NCI-H2107 treated with DMSO at 0.1 percent for 48 hours (cell line): ENCODE data around the gene LRAT.
A peak's percentile ranks its signal among the peaks of the same experiment; 100 is the strongest.
"Not testable (repeated sequence)": the region's sequence is repeated elsewhere in the genome, so short reads cannot be mapped to it uniquely, and the experiment has no call there.

Experiments
- DNase-seq: peaks from one replicate; lab custom pipeline; 2025; ENCODE audit not compliant: unreplicated experiment; lab: John Stamatoyannopoulos, UW

Gene LRAT

DNA sequence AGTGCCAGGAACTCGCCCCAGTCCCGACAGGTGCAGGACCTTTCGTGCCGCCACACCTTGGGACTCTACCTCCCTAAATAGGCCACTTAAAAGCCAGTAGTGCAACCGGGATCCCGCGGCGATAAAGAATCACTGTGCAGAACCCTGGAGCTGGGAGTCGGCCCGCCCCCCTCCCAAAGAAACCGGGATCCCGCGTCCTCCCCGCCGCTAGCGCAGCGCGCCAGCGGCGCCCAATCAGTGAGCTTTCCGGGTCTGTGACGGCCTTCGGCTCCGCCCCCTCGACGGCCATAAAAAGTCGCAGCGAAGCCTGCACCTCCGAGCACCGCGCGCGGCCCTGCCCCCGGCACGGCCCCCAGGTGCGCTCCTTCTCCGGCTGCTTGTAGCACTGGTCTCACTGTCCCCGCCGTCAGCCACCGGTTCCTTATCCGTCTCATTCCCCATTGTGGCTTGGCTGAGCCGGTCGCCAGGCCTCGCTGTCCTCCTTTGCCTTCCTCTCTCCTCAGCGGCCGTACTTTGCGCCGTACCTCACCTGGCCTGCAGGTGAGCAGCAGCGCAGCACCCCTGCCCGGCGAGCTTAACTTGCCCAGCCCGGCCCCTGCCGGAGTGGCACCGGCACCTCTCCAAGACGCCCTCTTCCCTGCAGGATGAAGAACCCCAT, at the start of gene LRAT:
Gene LRAT (plus strand): TSS at position 318 of the 658 bp plus-strand sequence. CDS start 327 bp downstream, at position 645.
- peak; percentile 1 for DNase-seq

DNA sequence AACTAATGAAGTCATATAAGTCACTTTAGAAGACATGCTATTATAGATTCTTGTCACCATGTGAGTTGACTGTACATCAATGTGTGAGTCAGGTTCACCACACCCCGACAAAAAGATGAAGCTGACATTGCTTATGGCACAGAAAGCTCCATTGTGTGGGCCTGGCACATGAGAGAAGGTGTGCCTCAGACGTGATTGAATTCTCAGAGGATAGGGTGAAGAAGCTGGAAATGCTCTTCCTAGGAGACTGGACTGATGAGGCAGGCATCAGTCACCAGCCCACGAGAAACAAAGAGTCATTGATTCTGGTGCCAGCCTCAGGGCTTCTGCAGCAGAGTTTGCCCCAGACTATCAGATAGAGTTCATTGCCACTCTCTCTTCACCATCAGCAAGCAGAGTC, 35.9 kb upstream of the LRAT start:
- DNase-seq: no peak

DNA sequence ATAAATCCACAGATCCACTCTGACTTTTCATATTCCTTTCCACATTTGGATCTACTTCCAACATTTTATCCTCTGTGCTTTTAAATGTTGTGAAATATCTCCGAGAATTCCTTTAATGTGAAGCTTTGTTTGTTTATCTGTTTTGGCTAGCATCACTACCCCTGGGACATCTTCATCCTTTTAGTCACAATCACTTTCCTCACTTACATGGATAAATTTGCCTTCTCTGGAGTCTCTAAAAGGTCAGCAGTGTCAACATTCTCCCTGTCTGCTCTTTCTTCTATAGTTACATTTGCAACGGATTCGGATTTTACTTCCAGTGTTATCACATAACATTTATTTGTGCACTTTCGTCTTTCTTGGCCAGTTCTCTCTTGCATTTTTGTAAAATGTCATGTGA, 34.2 kb upstream of the LRAT start:
- no peak for DNase-seq

DNA sequence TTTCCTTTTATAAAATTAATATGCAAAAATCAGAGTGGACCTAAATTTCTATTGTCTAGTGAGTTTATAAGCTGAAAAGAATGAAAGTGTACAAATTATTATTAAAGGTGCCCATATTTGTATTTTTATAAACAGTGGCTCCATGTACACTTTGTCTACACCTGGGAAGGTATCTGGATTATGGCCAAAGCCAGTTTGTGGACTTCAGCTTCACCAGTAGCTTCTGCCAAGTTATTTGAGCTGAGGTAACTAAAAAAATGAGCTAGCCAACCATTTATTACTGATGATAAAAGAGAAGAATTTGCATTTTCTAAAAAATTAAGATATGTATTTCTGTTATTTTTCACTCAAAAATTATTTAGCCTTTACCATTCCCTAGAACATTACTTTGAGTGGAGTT, 32.3 kb upstream of the LRAT start:
- DNase-seq: no peak

DNA sequence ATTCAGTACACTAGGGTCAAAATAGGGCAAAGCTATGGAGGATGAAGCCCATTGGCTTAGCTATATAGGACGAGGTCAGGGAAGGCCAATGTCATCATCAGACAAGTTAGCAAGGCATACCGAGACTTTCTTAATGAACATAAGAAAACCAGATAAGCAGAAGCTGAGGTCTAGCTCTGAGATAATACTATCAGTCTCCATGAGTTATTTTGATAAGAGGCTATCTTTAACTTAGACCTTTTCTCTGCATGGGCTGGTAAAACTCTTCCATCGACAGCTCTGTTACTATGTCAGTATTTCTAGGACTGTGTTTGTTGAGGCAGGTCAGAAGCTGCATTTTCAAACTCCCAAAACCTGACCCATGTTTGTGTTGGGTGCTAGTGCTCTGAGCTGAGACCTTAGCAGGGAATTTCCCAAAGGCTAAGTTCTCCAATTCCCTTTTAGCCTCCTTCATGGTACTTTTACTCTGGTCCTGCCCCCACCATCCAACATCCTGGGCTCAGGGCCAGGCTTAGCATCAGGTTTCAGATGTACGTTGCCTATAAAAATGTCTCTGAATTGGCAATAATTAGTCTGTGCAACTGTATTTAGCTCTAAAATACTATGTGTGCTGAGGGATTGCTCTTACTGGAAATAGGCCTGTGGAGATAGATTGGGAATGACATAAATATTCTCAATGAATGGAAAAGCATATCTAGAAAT, 29.3 kb upstream of the LRAT start:
- DNase-seq: no peak

DNA sequence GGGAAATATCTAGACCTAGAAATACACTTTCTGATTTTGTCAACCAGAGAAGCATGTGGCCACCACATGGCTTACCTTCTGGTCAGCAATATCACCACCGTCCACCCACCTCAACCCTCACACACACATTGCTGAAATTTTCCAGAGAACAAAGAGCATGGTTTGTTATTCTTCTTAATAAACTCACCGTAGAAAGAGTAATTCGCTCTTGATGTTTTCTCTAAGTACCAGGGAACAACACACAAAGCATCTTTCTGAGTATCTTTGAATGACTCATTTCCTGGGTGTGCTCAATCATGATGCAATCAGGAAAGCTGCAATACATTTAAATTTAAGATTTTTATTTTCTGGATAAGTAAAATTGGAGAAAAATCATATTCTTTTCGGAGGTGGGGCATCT, 24.7 kb upstream of the LRAT start:
- no peak for DNase-seq

DNA sequence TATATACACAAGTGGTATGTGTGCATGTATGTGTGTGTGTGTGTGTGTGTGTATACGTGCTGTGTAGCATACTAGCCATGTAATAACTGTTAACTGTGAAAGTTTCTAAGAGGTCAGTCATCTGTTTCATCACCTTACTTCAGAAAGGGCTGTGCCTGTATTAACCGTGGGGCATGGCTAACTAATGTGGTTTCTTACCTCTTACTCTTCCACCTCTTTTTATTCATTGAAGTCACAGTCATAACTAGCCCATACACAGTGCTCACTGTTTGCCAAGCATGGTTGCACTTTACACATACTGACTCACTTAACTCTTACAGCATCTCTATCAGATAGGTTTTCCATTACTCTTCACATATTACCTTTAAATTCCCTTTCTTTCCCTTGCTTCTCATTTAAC, 23.7 kb upstream of the LRAT start:
- no peak for DNase-seq

DNA sequence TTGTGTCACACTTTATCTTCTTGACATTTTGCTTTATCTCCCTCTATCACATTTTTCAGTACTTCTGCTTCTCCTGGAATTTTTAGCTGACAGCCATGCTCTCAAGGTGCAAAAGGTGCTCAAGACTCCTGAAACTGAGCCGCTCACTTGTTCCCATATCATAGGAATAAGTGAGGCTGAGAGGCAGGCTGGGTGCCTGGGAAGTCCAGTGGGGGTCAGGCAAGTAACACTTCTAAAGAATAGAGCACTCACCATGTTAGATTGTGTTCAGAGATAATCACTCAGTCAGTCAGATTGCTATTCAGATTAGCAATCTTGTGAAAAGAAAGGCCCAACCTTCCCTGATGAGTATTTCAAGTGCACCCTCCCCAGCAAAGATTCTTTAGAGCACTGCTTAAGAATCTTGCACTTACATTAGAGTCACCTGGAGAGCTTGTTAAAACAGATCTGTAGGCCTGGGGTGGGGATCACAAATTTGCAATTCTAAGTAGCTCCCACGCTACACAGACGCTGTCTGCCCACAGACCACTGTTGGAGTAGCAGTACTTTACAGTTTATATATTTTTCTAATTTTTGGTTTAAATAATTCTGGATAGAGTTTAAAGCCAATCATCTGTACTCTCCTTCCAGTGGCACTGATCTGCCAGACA, 23.1 kb upstream of the LRAT start:
- DNase-seq: no peak

DNA sequence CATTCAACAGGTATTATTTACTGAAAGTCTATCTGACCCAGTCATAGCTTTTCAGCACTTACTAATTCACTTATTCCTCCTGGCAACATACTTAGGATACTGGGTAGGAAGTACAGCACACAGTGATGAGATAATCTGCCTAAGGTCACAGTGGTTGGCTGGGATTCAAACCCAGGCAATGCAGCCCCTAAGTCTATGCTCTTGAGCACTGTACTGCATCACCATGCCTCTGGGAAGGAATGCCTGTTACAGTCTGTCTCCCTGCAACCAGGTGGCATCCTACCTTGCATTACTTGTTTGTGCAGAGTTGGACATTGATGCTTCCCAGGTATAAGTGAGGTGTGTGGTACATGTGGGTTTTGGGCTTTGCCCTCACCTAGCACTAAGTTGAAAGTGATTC, 21.5 kb upstream of the LRAT start:
- DNase-seq: no peak

DNA sequence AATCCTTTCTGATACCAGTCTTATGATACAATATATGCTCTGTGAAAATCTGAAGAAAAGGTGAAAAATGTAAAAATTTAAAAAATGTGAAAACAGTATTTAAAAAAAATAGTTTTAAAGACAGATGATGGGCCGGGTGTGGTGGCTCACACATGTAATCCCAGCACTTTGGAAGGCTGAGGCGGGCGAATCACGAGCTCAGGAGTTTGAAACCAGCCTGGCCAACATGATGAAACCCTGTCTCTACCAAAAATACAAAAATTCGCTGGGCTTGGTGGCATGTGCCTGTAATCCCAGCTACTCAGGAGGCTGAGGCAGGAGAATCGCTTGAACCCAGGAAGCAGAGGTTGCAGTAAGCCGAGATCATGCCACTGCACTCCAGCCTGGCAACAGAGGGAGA, 20.2 kb upstream of the LRAT start:
- DNase-seq: not testable (repeated sequence)

DNA sequence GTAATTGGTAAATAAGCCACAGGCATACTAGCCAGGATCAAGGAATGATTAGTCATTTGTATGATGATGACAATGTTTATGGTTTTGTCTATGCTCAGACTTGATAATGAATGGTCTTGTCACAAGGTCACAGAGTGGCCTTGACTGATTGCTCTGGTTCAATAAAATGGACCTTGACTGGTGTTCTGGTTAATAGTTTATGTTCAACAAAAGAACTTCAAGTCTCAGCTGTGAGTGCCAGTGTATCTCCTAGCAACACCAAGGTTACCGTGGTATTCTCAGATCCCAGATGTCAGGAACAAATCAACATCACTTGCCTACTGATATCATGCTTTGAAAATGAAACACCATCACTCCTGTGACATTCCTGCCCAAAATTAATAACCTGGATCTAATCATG, 16.3 kb upstream of the LRAT start:
- DNase-seq: no peak

DNA sequence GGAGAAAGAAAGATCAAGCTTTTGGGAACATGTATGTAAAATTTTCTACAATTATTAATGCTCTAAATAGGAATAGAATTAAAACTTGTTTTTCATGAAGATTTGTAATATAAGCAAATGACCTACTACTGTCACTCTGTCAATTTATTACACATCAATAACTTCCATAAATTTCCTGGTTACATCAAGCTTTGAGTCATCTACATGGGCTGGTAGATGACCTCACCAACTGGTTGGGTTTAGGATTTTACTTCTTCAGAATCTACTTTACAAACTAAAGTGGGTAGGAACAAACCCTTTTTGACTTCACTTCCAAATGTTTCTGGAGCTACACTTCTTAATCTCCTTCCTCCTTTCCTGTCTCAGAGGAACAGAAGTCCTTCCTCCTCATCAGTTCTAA, 12.0 kb upstream of the LRAT start:
- DNase-seq: no peak

DNA sequence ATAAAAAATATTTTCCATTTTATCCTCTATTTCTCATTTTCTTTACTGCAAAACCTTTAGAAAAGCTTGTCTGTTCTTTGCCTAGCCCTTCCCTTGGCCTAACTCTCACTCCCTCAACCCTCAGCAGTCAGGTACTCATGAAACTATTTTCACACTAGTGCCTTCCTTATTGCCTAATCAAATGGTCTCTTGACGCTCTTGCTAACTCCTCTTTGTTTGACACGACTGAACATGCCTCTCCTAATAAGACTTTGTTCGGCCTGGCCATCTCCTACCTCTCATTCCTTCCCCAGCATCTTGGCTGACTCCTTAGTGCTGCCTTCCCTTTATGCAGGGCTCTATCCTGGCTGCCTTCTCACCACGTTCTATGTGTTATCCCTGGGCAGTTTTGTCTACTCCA, 11.1 kb upstream of the LRAT start:
- no peak for DNase-seq

DNA sequence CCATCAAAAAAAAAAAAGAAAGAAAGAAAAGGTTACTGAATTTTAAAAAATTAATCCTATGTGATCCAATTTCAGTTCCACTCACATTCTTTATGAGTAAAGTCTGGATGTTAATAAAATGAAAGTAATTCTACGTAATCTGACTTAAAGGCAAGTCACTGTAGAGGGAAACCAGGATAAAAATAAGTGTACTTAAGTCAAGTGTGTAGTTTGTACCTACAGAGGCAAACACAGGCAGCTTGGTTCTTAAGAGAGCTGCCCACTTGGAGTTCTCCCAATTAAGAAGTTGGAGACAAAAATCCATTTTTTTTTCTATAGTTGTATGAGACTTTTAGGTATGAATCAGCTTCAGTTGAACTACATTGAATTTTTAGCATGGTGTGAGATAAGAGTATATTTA, 7.0 kb upstream of the LRAT start:
- DNase-seq: no peak

DNA sequence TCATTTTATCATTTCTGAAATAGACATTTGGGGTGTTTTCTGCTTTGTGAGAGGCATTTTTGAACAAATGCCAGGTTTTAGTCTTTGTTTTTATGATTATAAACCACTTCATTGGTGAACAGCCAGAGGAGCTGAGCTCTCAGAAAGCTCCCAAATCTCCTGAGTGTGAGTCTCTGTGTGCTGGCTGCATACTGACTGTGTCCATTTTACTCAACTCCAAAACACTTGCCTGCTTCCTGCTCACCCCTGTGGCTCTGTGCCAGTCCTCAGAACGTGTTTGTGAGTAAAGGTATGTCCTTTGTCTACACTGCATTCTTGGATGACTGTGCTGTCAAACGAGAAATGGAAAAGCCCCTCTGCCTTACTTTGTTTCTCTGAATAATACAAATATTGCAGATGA, 5.4 kb upstream of the LRAT start:
- DNase-seq: no peak

DNA sequence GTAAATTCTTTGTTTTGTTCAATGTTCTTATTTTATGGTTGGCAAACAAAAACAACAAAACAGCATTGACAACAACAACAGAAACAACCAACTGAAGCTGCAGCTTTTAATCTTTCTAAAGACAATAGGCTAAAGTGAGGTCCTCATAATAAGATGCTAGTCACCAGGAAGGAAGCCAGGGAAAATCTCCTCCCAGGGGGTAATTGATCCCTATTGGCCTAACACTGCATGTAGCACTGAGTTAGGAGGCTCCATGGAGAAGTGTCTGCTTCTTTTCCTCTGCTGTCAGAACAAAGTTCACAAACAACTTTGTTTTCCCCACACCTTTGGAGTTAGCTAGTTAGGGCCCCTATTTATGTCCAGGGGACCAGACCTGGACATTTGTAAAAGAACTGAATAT, 4.7 kb upstream of the LRAT start:
- no peak for DNase-seq

DNA sequence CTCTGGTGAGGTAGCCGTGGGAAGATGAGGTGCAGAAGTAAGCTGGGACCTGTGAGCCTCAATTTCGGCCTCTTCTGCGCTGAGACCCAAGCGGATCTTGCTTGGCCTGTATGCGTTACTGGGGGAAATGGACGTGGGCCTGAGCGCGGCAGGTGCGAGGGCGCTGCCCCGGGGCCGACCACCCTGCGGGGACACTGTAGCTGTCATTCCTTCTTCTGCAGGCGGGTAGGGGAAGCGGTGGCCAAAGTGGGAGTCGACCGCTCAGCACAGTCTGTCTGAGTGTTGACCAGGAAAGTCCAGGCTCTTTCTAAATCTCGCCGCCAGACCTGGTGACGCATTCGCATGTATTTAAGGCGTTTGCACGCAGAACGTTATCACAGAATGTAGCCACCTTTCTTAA, 3.3 kb upstream of the LRAT start:
- DNase-seq: no peak

DNA sequence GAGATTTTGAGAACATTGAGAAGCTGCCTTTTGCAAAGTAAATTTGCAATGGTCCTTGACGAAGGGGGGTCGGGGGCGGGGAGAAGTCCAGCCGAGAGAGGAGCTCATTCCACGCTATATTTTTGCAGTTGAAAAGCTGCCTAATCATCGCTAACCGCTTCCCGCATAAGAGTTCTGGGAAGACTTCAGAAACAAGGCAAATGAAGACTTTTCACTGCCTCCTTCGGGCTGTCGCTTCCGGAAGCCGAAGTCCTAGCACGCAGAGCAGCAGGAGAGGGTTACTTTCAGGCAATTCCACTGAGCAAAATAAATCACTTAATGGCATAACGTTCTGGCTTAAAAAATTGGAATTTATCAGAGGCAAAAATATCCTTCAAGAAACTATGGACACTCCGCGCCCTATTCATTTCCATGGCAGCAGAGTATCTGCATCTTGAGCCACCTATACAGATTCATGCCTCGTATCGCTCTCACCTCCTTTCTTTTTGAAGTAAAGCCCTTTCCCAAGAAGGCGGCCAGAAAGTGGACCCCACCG, 2.6 kb upstream of the LRAT start:
- DNase-seq: no peak

DNA sequence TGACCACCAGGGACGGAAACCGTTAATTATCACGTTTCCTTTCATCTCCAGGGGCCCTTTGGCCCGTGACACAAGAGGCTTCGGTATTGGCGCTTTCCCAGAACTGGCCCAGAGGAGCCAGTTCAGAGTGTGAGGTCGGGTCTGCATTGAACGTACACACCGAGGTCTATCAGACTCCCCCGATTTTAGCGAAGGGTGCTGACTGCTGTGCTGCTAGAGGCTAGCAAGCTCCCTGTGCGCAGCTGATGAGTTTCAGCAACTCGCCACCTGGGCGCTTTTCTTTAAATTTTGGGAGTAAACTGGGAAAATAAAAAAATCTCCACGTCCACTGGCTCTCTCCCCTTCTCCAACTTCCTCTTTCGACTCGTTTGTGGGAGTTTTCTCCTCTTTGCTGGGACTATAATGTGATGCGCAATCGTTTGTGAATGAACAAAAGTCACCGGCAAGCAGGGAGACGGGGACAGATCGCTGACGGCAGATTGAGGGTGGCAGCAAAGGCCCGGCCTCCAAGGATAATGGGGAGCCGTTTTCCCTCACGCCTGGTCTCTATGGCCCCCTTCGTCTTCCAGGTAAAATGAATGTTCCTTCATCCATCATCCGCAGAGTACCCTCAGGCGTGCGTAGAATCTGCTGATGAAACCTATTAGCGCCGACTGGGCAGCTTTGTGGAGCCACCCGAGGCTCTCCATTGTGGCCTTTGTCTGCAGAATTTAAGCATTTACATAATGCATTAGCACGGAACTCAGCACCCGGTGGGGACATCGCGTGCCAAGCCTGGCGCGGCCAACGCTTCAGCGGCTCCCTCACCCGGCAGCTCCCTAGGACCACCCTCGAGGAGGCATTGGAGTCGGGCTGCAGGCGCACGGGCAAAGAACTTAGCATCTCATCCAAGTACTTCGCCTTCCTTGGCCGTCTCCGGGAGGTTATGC, 1.6 kb upstream of the LRAT start:
- DNase-seq: no peak

DNA sequence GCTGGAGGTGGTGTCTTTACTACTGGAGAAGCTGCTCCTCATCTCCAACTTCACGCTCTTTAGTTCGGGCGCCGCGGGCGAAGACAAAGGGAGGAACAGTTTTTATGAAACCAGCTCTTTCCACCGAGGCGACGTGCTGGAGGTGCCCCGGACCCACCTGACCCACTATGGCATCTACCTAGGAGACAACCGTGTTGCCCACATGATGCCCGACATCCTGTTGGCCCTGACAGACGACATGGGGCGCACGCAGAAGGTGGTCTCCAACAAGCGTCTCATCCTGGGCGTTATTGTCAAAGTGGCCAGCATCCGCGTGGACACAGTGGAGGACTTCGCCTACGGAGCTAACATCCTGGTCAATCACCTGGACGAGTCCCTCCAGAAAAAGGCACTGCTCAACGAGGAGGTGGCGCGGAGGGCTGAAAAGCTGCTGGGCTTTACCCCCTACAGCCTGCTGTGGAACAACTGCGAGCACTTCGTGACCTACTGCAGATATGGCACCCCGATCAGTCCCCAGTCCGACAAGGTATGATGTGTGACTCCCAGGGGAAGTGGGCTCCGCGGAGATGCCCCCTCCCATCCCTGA, 634 bp downstream of the LRAT start:
- no peak for DNase-seq

DNA sequence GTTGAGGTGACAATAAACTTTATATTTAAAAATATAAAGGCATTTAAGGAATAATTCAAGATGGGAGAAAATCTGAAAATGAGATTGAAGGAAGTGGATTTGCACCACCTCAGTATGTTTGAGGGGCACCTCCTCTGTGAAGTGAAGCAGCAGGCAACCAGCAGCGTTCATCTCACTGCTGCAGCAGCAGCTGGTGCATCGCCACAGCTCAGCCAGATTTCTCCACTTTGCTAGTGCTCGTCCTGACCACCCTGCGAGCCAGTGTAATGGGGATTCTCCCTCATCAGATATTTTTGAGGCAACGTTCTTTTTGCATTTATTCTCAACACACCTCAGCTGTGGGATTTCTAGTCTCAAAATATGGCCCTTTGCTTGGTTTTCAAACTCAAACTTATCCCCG, 13.9 kb downstream of the LRAT start:
- no peak for DNase-seq
